HepG2 (cell line): ENCODE measurements around the gene RLF. TPM values are rescaled to one million over a fixed set of nuclear protein-coding genes. Genes with fewer than 3 reads are reported as not detected.

Experiments
- ATAC-seq: fragments of 200-7000 bp; cut with Tn5 transposase; 3 replicates; pipeline ENCODE4 v1.9.1; 2020; ENCODE audit warnings: mild to moderate bottlenecking, moderate library complexity
- BruUV-seq: library from RNA; stranded (reverse); fragments of 400-500 nt; replicated peaks from 2 replicates; lab custom pipeline; 2021; lab: Mats Ljungman, UMichigan
- CTCF ChIA-PET: fragments of 300-600 bp; formaldehyde crosslinking; extraction: SDS; loops from one replicate; lab custom pipeline; 2021; ENCODE audit warnings: low total read pairs, inconsistent platforms, low intra/inter-chr PET ratio; lab: Yijun Ruan, JAX
- POLR2A ChIA-PET: fragments of 350-600 bp; sonication (Branson Sonifier 250); formaldehyde crosslinking; loops from one replicate; lab custom pipeline; 2020; ENCODE audit warnings: antibody characterized with exemption, inconsistent platforms; lab: Yijun Ruan, JAX
- DNase-seq: peaks from one replicate; pipeline ENCODE4 v3.0.0-alpha.2; 2015; ENCODE audit warnings: low spot score
- FAIRE-seq: peaks from 3 replicates; lab custom pipeline; 2011; peaks lifted over from hg19 to GRCh38; lab: Jason Lieb, UNC
- H2AFZ ChIP-seq: one replicate; pipeline ENCODE4 v1.6.1; 2011; ENCODE audit warnings: low read length, inconsistent platforms
- H3K27ac ChIP-seq: fragments of 300-600 bp; 3 replicates; pipeline ENCODE4 v1.8.0; 2011; ENCODE audit warnings: mixed run types, mild to moderate bottlenecking, mixed read lengths, low read length, inconsistent platforms; ENCODE audit not compliant: insufficient read depth; ENCODE audit errors: extremely low read length
- H3K27me3 ChIP-seq, 2 experiments: fragments of 200-600 bp in 1 of 2; 2 replicates in 1 of 2; 3 replicates in 1 of 2; pipeline versions ENCODE4 v1.6.0 to v1.8.0; 2011; ENCODE audit warnings: low read length in 2 of 2, mild to moderate bottlenecking in 2 of 2, moderate library complexity in 2 of 2, inconsistent platforms in 1 of 2; ENCODE audit not compliant: insufficient read depth in 2 of 2, control insufficient read depth in 1 of 2
- H3K36me3 ChIP-seq, 2 experiments: fragments of 200-600 bp in 1 of 2; replicated peaks in 1 of 2; 2 replicates in 1 of 2; 3 replicates in 1 of 2; pipeline versions ENCODE4 v1.5.1 to v1.8.0; 2011; ENCODE audit warnings: low read length in 2 of 2, inconsistent platforms in 1 of 2; ENCODE audit not compliant: insufficient read depth in 2 of 2, control insufficient read depth in 1 of 2
- H3K4me1 ChIP-seq: 2 replicates; pipeline ENCODE4 v1.5.1; 2012; ENCODE audit warnings: low read length, inconsistent platforms; ENCODE audit not compliant: insufficient read depth
- H3K4me2 ChIP-seq: 2 replicates; pipeline ENCODE4 v1.6.0; 2011; ENCODE audit warnings: low read depth, low read length, inconsistent platforms
- H3K4me3 ChIP-seq, 3 experiments: fragments of 200-600 bp in 1 of 3; sonication (generic), shearing (Covaris generic) in 1 of 3; replicated peaks in 1 of 3; 2 replicates each; pipeline ENCODE4 v1.5.1; 2011 to 2016; ENCODE audit warnings: low read length in 3 of 3, inconsistent platforms in 2 of 3, low read depth in 2 of 3, mild to moderate bottlenecking in 2 of 3, control low read depth in 1 of 3, mixed read lengths in 1 of 3; ENCODE audit not compliant: insufficient read depth in 1 of 3
- H3K79me2 ChIP-seq: one replicate; pipeline ENCODE4 v1.6.1; 2011; ENCODE audit warnings: low read length, inconsistent platforms; ENCODE audit not compliant: insufficient read depth
- H3K9ac ChIP-seq: 2 replicates; pipeline ENCODE4 v1.6.0; 2011; ENCODE audit warnings: mild to moderate bottlenecking, low read depth, low read length, inconsistent platforms; ENCODE audit not compliant: insufficient read depth
- H3K9me3 ChIP-seq: 2 replicates; pipeline ENCODE4 v1.5.1; 2012; ENCODE audit warnings: mild to moderate bottlenecking, low read length
- H4K20me1 ChIP-seq: 2 replicates; pipeline ENCODE4 v1.6.0; 2011; ENCODE audit warnings: inconsistent platforms, mild to moderate bottlenecking, low read length, moderate library complexity; ENCODE audit not compliant: insufficient read depth
- BCL6 ChIP-seq: IDR thresholded peaks from 2 replicates; pipeline ENCODE4 v1.6.1; 2016; ENCODE audit warnings: missing genetic modification reagents, missing compliant biosample characterization
- CCDC6 ChIP-seq: sonication (generic); formaldehyde crosslinking; IDR thresholded peaks from 2 replicates; pipeline ENCODE4 v1.8.1; 2022; ENCODE audit warnings: mild to moderate bottlenecking, missing genetic modification reagents, moderate library complexity
- NCOA2 ChIP-seq: sonication (generic); formaldehyde crosslinking; IDR thresholded peaks from 2 replicates; pipeline ENCODE4 v1.8.0; 2022; ENCODE audit warnings: inconsistent platforms
- ZNF317 ChIP-seq: sonication (generic); formaldehyde crosslinking; IDR thresholded peaks from 2 replicates; pipeline ENCODE4 v1.5.0; 2020; ENCODE audit warnings: mild to moderate bottlenecking, missing genetic modification reagents
- ZNF468 ChIP-seq: sonication (generic); formaldehyde crosslinking; IDR thresholded peaks from 2 replicates; pipeline ENCODE4 v1.8.0; 2022; ENCODE audit warnings: mild to moderate bottlenecking, moderate library complexity, missing genetic modification reagents
- ZNF484 ChIP-seq: sonication (generic); formaldehyde crosslinking; IDR thresholded peaks from 2 replicates; pipeline ENCODE4 v1.5.1; 2020; ENCODE audit warnings: mild to moderate bottlenecking, low read depth, missing genetic modification reagents, borderline replicate concordance
- ZNF777 ChIP-seq: sonication (generic); formaldehyde crosslinking; IDR thresholded peaks from 2 replicates; pipeline ENCODE4 v1.4.0; 2020; ENCODE audit warnings: missing genetic modification reagents
- ZSCAN30 ChIP-seq: sonication (generic); formaldehyde crosslinking; IDR thresholded peaks from 2 replicates; pipeline ENCODE4 v1.5.0; 2020; ENCODE audit warnings: mild to moderate bottlenecking, missing genetic modification reagents
- WGBS: methylation state at CpG from one replicate; pipeline ENCODE4 v1.1.6; 2017; ENCODE audit warnings: low lambda C conversion rate; 5-methylcytosine and 5-hydroxymethylcytosine counted together
- in situ Hi-C: cut with HindIII; loops from 2 replicates; pipeline ENCODE4 v1.10.0; 2017; ENCODE audit warnings: low pct_unique_long_range_greater_than_20kb; ENCODE audit not compliant: extremely low pct_ligation_motif_present
- intact Hi-C: fragments of 100-400 bp; cut with micrococcal nuclease; formaldehyde crosslinking; loops from one replicate; pipeline ENCODE4 v1.10.0; 2022; ENCODE audit not compliant: unreplicated experiment
- polyA plus RNA-seq, 8 experiments: library from polyadenylated mRNA; depleted of rRNA in 3 of 8; stranded (reverse) in 7 of 8; unstranded in 1 of 8; fragments of >200 nt; fragmentation: Illumina TruSeq in 4 of 8; extraction: Trizol in 4 of 8; gene quantifications; 2 replicates each; pipeline versions ENCODE4 v1.2.1 to v1.2.3, GENCODE V29; 2011 to 2016; ENCODE audit warnings: low read depth in 4 of 8, missing spikeins in 1 of 8, mixed read lengths in 1 of 8; ENCODE audit not compliant: insufficient read depth in 1 of 8
- total RNA-seq, 5 experiments: library from RNA; depleted of rRNA; stranded (reverse); fragments of >200 nt; fragmentation: Illumina TruSeq; extraction: Trizol; gene quantifications; 2 replicates each; pipeline ENCODE4 v1.2.3, GENCODE V29; 2016; ENCODE audit warnings: low read depth in 1 of 5
- TF ChIP-seq, protein P1 (sequence below): sonication (generic); formaldehyde crosslinking; IDR thresholded peaks from 2 replicates; pipeline ENCODE4 v1.4.0; 2020; ENCODE audit warnings: missing genetic modification reagents
- TF ChIP-seq, protein P2 (sequence below): sonication (generic); formaldehyde crosslinking; IDR thresholded peaks from 2 replicates; pipeline ENCODE4 v1.4.0; 2020; ENCODE audit warnings: mild to moderate bottlenecking, missing genetic modification reagents
- TF ChIP-seq, protein P3 (sequence below): sonication (generic); formaldehyde crosslinking; IDR thresholded peaks from 2 replicates; pipeline ENCODE4 v1.5.1; 2020; ENCODE audit warnings: missing genetic modification reagents, mild to moderate bottlenecking, borderline replicate concordance

Gene RLF
- total and polyA plus RNA-seq, 2 of the 13 experiments (the other 11 are each of a cell fraction or from before 2014, with no cell fraction given): 9.0 to 15.7 TPM

DNA sequence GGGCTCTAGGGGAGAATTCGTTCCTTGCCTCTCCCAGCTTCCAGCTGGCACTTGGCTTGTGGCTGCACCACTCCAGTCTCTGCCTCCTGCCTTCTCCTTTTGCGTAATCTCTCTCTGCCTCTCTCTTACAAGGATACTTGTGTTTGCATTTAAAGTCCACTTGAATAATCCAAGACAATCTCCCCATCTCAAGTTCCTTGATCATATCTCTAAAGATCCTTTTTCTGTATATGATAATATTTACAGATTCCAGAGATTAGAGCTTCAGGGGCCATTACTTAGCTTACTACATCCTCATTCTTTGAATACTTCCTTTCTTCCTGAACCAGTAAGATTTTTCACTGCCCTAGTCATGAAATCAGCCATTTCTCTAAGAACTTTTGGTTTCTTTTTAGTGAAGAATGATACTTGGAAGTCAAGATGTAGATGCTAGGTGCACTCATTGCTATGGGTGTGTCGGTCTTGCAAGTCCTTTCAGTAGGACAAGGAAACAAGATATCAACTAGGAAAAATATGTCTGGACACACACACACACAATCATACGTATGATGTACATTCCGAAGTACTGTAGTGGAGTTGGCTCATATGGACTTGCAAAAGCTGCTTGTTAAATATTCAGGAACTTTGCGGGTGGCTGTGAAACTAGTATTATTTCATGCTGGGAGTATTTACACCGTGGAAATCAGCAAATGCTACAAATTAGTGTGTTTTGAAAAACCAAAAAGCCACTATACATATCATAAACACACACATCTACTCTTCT is 20.8 kb upstream of the RLF start (continued):
- TF ChIP-seq, protein P1, sequence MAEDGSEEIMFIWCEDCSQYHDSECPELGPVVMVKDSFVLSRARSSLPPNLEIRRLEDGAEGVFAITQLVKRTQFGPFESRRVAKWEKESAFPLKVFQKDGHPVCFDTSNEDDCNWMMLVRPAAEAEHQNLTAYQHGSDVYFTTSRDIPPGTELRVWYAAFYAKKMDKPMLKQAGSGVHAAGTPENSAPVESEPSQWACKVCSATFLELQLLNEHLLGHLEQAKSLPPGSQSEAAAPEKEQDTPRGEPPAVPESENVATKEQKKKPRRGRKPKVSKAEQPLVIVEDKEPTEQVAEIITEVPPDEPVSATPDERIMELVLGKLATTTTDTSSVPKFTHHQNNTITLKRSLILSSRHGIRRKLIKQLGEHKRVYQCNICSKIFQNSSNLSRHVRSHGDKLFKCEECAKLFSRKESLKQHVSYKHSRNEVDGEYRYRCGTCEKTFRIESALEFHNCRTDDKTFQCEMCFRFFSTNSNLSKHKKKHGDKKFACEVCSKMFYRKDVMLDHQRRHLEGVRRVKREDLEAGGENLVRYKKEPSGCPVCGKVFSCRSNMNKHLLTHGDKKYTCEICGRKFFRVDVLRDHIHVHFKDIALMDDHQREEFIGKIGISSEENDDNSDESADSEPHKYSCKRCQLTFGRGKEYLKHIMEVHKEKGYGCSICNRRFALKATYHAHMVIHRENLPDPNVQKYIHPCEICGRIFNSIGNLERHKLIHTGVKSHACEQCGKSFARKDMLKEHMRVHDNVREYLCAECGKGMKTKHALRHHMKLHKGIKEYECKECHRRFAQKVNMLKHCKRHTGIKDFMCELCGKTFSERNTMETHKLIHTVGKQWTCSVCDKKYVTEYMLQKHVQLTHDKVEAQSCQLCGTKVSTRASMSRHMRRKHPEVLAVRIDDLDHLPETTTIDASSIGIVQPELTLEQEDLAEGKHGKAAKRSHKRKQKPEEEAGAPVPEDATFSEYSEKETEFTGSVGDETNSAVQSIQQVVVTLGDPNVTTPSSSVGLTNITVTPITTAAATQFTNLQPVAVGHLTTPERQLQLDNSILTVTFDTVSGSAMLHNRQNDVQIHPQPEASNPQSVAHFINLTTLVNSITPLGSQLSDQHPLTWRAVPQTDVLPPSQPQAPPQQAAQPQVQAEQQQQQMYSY: no peak
- no peak for TF ChIP-seq ZNF777 (CRISPR knock-in tag)
- TF ChIP-seq, protein P2, sequence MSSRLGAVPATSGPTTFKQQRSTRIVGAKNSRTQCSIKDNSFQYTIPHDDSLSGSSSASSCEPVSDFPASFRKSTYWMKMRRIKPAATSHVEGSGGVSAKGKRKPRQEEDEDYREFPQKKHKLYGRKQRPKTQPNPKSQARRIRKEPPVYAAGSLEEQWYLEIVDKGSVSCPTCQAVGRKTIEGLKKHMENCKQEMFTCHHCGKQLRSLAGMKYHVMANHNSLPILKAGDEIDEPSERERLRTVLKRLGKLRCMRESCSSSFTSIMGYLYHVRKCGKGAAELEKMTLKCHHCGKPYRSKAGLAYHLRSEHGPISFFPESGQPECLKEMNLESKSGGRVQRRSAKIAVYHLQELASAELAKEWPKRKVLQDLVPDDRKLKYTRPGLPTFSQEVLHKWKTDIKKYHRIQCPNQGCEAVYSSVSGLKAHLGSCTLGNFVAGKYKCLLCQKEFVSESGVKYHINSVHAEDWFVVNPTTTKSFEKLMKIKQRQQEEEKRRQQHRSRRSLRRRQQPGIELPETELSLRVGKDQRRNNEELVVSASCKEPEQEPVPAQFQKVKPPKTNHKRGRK (CRISPR knock-in tag): no peak

DNA sequence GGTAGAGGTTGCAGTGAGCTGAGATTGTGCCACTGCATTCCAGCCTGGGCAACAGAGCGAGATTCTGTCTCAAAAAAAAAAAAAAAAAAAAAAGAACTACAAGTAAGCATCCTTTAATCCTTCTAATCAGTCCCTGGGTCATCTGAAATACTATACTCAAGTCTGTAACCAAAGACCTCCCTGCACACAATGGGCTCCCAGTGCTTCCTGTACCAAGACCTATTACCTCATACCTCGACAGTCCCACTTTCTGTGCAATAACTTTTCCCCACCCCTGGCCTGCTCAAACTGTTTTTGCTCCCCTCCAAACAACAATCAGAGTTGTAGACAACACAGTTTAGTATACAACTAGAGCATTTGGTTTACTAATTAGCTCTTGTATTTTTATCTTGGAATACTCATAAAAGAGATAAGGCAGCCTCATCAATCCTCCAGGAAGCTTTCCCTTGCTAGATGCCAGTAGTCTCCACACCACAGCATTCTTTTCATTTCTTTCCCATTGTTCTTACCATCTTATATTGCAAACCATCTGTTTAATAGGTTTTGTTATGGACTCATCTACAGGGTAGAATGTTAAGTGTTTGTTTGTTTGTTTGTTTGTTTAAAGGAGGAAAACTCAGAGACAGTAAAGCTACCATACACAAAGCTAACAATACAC is 19.2 kb upstream of the RLF start:
- no peaks in the 10 kb centered on the region for H3K79me2 ChIP-seq
- H3K9me3 ChIP-seq: no peaks in the 10 kb centered on the region
- POLR2A ChIA-PET: interaction anchor here (0.5 kb wide), 1 partner anchor 116 kb away, joined by 3 read pairs; the partner anchor contains the start of gene ZMPSTE24
- in situ Hi-C loops: loop anchor here (5.0 to 10.0 kb wide), 2 partner anchors 195 to 263 kb away; no protein-coding TSS in a partner anchor
- peaks cover 19% of the 10 kb centered on the region for H3K4me1 ChIP-seq
- H3K27ac ChIP-seq: no peak overlapping the region
- H3K36me3 ChIP-seq: no peaks in the 10 kb centered on the region
- no TSS peak for BruUV-seq
- H4K20me1 ChIP-seq: no peaks in the 10 kb centered on the region
- DNase-seq (no peak), FAIRE-seq (no peak), ATAC-seq (no peak)
- H3K4me3 ChIP-seq: no peak overlapping the region
- WGBS: 22% methylated on average over 2 of the region's 2 CpGs
- H3K4me2 ChIP-seq: no peak overlapping the region
- no peak overlapping the region for H2AFZ ChIP-seq
- H3K9ac ChIP-seq: no peak overlapping the region
- H3K27me3 ChIP-seq: peaks cover 0 to 10% of the 10 kb centered on the region in 2 experiments; a peak in 2 of 5 replicates
- CTCF ChIA-PET: no interaction called here
- intact Hi-C loops: loop anchor here (10.0 kb wide), 1 partner anchor 263 kb away; no protein-coding TSS in a partner anchor
- TF ChIP-seq, protein P3, sequence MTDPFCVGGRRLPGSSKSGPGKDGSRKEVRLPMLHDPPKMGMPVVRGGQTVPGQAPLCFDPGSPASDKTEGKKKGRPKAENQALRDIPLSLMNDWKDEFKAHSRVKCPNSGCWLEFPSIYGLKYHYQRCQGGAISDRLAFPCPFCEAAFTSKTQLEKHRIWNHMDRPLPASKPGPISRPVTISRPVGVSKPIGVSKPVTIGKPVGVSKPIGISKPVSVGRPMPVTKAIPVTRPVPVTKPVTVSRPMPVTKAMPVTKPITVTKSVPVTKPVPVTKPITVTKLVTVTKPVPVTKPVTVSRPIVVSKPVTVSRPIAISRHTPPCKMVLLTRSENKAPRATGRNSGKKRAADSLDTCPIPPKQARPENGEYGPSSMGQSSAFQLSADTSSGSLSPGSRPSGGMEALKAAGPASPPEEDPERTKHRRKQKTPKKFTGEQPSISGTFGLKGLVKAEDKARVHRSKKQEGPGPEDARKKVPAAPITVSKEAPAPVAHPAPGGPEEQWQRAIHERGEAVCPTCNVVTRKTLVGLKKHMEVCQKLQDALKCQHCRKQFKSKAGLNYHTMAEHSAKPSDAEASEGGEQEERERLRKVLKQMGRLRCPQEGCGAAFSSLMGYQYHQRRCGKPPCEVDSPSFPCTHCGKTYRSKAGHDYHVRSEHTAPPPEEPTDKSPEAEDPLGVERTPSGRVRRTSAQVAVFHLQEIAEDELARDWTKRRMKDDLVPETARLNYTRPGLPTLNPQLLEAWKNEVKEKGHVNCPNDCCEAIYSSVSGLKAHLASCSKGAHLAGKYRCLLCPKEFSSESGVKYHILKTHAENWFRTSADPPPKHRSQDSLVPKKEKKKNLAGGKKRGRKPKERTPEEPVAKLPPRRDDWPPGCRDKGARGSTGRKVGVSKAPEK: no peak
- TF ChIP-seq ZNF317 (no peak), ZSCAN30 (CRISPR knock-in tag) (no peak), ZNF484 (CRISPR knock-in tag) (no peak), NCOA2 (CRISPR knock-in tag) (no peak), ZNF468 (CRISPR knock-in tag) (no peak), CCDC6 (CRISPR knock-in tag) (no peak), BCL6 (CRISPR knock-in tag) (no peak)
